Measurements from ENCODE around the gene IDH3A.
A peak's percentile ranks its signal among the peaks of the same experiment; 100 is the strongest.

IDH3A gene

GRCh38 chr15:78204351-78205309 is 55.5 kb downstream of the IDH3A start:
- DNase-seq (ENCODE audit: low read depth), result no peak

- no peak for DNase-seq (ENCODE audit: low read depth)
Measured at GRCh38 chr15:78205337-78205736, 56.2 kb downstream of the IDH3A start.

GRCh38 chr15:78205856-78206255 is 56.7 kb downstream of the IDH3A start:
- no peak for DNase-seq (ENCODE audit: low read depth)

- DNase-seq (ENCODE audit: low read depth), result peak; percentile 38
Measured at GRCh38 chr15:78206326-78207109, 57.4 kb downstream of the IDH3A start.

- DNase-seq (ENCODE audit: low read depth), result no peak
Measured at GRCh38 chr15:78207110-78207458, 57.9 kb downstream of the IDH3A start.

- DNase-seq (ENCODE audit: low read depth), result no peak
Measured at GRCh38 chr15:78207641-78208340, 58.6 kb downstream of the IDH3A start.

- no peak for DNase-seq (ENCODE audit: low read depth)
Measured at GRCh38 chr15:78208341-78208844, 59.2 kb downstream of the IDH3A start.

GRCh38 chr15:78208887-78209645 is 59.9 kb downstream of the IDH3A start:
- DNase-seq (ENCODE audit: low read depth), result no peak

GRCh38 chr15:78209646-78210348 is 60.6 kb downstream of the IDH3A start:
- DNase-seq (ENCODE audit: low read depth), result no peak

GRCh38 chr15:78210349-78210717 is 61.2 kb downstream of the IDH3A start:
- DNase-seq (ENCODE audit: low read depth), result no peak

- DNase-seq (ENCODE audit: low read depth), result no peak
Measured at GRCh38 chr15:78211189-78211921, 62.2 kb downstream of the IDH3A start.

- no peak for DNase-seq (ENCODE audit: low read depth)
Measured at GRCh38 chr15:78212008-78212407, 62.8 kb downstream of the IDH3A start.

GRCh38 chr15:78212546-78213424 is 63.6 kb downstream of the IDH3A start:
- peak; percentile 46 for DNase-seq (ENCODE audit: low read depth)

GRCh38 chr15:78213425-78213750 is 64.2 kb downstream of the IDH3A start:
- DNase-seq (ENCODE audit: low read depth), result no peak

GRCh38 chr15:78213956-78214355 is 64.8 kb downstream of the IDH3A start:
- DNase-seq (ENCODE audit: low read depth), result no peak

GRCh38 chr15:78216276-78217104 is 67.3 kb downstream of the IDH3A start:
- DNase-seq (ENCODE audit: low read depth), result no peak

GRCh38 chr15:78220713-78221112 is 71.6 kb downstream of the IDH3A start:
- DNase-seq (ENCODE audit: low read depth), result no peak

Data from iris pigment epithelial cell (primary cell).